Hepatocyte (in vitro differentiated cells): ENCODE measurements around the gene PARP8. TPM values are rescaled to one million over a fixed set of nuclear protein-coding genes. Genes with fewer than 3 reads are reported as not detected.
A peak's percentile ranks its signal among the peaks of the same experiment; 100 is the strongest.

Experiments
- DNase-seq: peaks from one replicate; pipeline ENCODE4 v3.0.0-alpha.2; 2016; ENCODE audit warnings: low spot score
- H2AFZ ChIP-seq: fragments of 200-600 bp; sonication (generic); 2 replicates; pipeline ENCODE4 v1.6.0; 2016; ENCODE audit warnings: antibody characterized with exemption, mild to moderate bottlenecking
- H3K27ac ChIP-seq: fragments of 200-600 bp; sonication (generic); 2 replicates; pipeline ENCODE4 v1.5.1; 2016; ENCODE audit warnings: mild to moderate bottlenecking
- H3K27me3 ChIP-seq: fragments of 200-600 bp; sonication (generic); 2 replicates; pipeline ENCODE4 v1.6.1; 2016
- H3K36me3 ChIP-seq: fragments of 200-600 bp; sonication (generic); replicated peaks from 2 replicates; pipeline ENCODE4 v1.5.1; 2016; ENCODE audit warnings: low read depth; ENCODE audit not compliant: insufficient read depth
- H3K4me1 ChIP-seq: fragments of 200-600 bp; sonication (generic); 2 replicates; pipeline ENCODE4 v1.5.1; 2016; ENCODE audit warnings: mild to moderate bottlenecking, moderate library complexity; ENCODE audit not compliant: insufficient read depth
- H3K4me2 ChIP-seq: fragments of 200-600 bp; sonication (generic); 2 replicates; pipeline ENCODE4 v1.6.0; 2016
- H3K4me3 ChIP-seq: fragments of 200-600 bp; sonication (generic); 2 replicates; pipeline ENCODE4 v1.5.1; 2016; ENCODE audit warnings: mild to moderate bottlenecking
- H3K79me2 ChIP-seq: fragments of 200-600 bp; sonication (generic); 2 replicates; pipeline ENCODE4 v1.6.0; 2017; ENCODE audit warnings: mild to moderate bottlenecking
- H3K9me2 ChIP-seq: fragments of 200-600 bp; sonication (generic); replicated peaks from 2 replicates; pipeline ENCODE4 v1.6.0; 2017; ENCODE audit warnings: mild to moderate bottlenecking; ENCODE audit not compliant: insufficient read depth
- H3K9me3 ChIP-seq: fragments of 200-600 bp; sonication (generic); 2 replicates; pipeline ENCODE4 v1.5.1; 2016; ENCODE audit warnings: low read depth, mild to moderate bottlenecking
- H4K20me1 ChIP-seq: fragments of 200-600 bp; sonication (generic); 2 replicates; pipeline ENCODE4 v1.6.0; 2016; ENCODE audit warnings: mild to moderate bottlenecking; ENCODE audit not compliant: insufficient read depth, poor library complexity, severe bottlenecking
- EZH2 ChIP-seq: fragments of 200-600 bp; sonication (generic); IDR thresholded peaks from 2 replicates; pipeline ENCODE4 v1.6.1; 2016; ENCODE audit warnings: antibody characterized with exemption, mild to moderate bottlenecking, borderline replicate concordance
- EZH2phosphoT487 ChIP-seq: fragments of 200-600 bp; sonication (generic); IDR thresholded peaks from one replicate; pipeline ENCODE4 v1.6.1; 2018; ENCODE audit warnings: antibody characterized with exemption, mild to moderate bottlenecking, low read depth, moderate library complexity; ENCODE audit not compliant: unreplicated experiment, severe bottlenecking
- WGBS: methylation state at CpG from one replicate; pipeline ENCODE4 v1.1.6; 2016; ENCODE audit warnings: low lambda C conversion rate; ENCODE audit errors: missing lambda C conversion rate; 5-methylcytosine and 5-hydroxymethylcytosine counted together
- polyA plus RNA-seq: library from polyadenylated mRNA; unstranded; fragments of >200 nt; fragmentation: Nextera tagmentation; extraction: Ambion mirVana; gene quantifications from 2 replicates; pipeline ENCODE4 v1.2.1, GENCODE V29; 2016
- total RNA-seq: library from RNA; depleted of rRNA; stranded (reverse); fragments of >200 nt; gene quantifications from 2 replicates; pipeline ENCODE4 v1.2.3, GENCODE V29; 2014
- TF ChIP-seq, protein P1 (sequence below): fragments of 200-600 bp; sonication (generic); IDR thresholded peaks from 2 replicates; pipeline ENCODE4 v1.5.1; 2016; ENCODE audit warnings: antibody characterized with exemption, mild to moderate bottlenecking; ENCODE audit not compliant: poor library complexity

PARP8 gene
- total and polyA plus RNA-seq, 2 experiments from 2014 or later, result 11.9 to 18.0 TPM

DNA sequence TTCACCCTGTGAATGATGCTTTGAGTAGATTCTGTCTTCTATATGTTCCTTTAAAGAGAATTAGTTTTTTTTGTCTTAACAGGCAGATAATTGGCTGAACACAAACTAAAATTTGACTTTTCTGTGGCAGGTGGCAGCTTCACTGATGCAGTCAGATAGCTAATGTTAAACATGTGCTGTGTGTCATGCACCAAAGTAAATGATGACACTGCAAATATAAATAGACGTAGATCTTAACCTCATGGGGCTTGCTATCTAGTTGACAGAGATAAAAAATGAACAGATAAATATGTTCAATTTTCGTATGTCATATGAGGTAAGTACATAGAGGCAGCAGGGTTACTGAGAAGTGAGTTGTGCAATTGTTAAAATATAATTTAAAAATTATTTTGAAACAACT is 82.7 kb downstream of the PARP8 start:
- Histone ChIP-seq H3K36me3 (no peaks in the 10 kb centered on the region), H2AFZ (no peak overlapping the region), H3K27ac (no peak overlapping the region), H4K20me1 (no peaks in the 10 kb centered on the region), H3K4me2 (no peak overlapping the region), H3K4me1 (no peaks in the 10 kb centered on the region), H3K27me3 (no peaks in the 10 kb centered on the region), H3K79me2 (peaks cover 11% of the 10 kb centered on the region), H3K9me2 (no peaks in the 10 kb centered on the region), H3K9me3 (no peaks in the 10 kb centered on the region), H3K4me3 (no peak overlapping the region)
- no peak for DNase-seq
- WGBS, result 61% methylated on average over 2 of the region's 2 CpGs
- TF ChIP-seq EZH2phosphoT487, result no peak
- no peak for TF ChIP-seq EZH2
- TF ChIP-seq, protein P1, sequence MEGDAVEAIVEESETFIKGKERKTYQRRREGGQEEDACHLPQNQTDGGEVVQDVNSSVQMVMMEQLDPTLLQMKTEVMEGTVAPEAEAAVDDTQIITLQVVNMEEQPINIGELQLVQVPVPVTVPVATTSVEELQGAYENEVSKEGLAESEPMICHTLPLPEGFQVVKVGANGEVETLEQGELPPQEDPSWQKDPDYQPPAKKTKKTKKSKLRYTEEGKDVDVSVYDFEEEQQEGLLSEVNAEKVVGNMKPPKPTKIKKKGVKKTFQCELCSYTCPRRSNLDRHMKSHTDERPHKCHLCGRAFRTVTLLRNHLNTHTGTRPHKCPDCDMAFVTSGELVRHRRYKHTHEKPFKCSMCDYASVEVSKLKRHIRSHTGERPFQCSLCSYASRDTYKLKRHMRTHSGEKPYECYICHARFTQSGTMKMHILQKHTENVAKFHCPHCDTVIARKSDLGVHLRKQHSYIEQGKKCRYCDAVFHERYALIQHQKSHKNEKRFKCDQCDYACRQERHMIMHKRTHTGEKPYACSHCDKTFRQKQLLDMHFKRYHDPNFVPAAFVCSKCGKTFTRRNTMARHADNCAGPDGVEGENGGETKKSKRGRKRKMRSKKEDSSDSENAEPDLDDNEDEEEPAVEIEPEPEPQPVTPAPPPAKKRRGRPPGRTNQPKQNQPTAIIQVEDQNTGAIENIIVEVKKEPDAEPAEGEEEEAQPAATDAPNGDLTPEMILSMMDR, result no peak

DNA sequence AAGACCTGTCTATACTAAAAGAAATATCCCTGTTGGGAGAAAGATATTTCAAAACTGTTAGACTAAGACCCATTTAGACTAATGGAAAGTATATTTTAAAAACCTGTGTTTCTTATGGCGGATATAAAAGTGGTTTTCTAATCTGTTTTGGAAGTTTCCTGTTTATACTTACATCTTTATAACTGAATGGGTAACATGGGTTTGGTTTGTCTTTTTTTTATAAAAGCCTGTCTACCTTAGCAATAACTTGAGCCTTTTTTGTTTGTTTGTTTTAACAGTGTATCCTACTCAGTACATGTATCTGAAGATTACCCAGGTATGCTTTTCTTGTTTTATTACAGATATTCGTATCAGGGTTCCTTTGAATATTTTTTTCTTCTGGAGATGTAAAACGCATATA is 83.4 kb downstream of the PARP8 start:
- TF ChIP-seq, protein P1, result no peak
- no peak for TF ChIP-seq EZH2phosphoT487
- TF ChIP-seq EZH2, result no peak
- no peaks in the 10 kb centered on the region for H3K36me3 ChIP-seq
- no peak overlapping the region for H3K27ac ChIP-seq
- no peaks in the 10 kb centered on the region for H3K9me3 ChIP-seq
- no peaks in the 10 kb centered on the region for H3K27me3 ChIP-seq
- no peaks in the 10 kb centered on the region for H3K4me1 ChIP-seq
- no peak overlapping the region for H3K4me2 ChIP-seq
- DNase-seq, result no peak
- no peaks in the 10 kb centered on the region for H4K20me1 ChIP-seq
- H2AFZ ChIP-seq, result no peak overlapping the region
- H3K9me2 ChIP-seq, result no peaks in the 10 kb centered on the region
- 87% methylated on average over 3 of the region's 3 CpGs for WGBS
- H3K79me2 ChIP-seq, result peaks cover 11% of the 10 kb centered on the region
- H3K4me3 ChIP-seq, result no peak overlapping the region

DNA sequence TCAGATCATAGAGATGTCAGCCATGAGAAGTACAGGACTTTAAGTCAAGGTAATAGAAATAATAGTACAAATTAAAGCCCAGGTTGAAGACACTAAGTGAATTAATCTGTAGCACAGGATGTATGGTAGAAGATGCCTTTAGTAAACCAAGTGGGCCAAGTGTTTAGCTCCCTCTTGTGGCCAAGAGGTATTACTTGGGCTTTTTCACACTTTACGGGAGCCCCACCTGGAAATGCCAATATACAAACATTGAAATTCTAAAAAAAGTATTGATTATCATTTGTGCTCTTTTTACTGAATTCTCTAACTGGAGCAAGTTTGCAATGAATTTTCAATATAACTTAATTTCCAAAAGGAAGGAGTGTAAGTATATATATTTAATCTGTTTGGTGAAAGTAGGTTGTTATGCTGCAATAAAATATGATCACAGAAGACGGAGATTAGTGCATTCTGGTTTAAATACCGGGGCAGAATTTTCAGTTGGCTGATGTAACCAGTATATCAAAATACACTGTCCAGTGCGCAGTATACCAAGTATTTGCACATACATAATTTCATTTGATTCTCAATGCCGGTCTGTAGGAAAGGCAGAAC is 84.7 kb downstream of the PARP8 start:
- H2AFZ ChIP-seq, result no peak overlapping the region
- peak; percentile 73 for DNase-seq

More for the DNA sequence above, 84.7 kb downstream of the PARP8 start:
- H3K9me3 ChIP-seq, result no peaks in the 10 kb centered on the region
- WGBS, result 73% methylated on average over 5 of the region's 5 CpGs
- peaks cover 11% of the 10 kb centered on the region for H3K79me2 ChIP-seq
- no peak overlapping the region for H3K4me2 ChIP-seq
- no peaks in the 10 kb centered on the region for H3K9me2 ChIP-seq
- H3K36me3 ChIP-seq, result no peaks in the 10 kb centered on the region
- no peak overlapping the region for H3K4me3 ChIP-seq
- H4K20me1 ChIP-seq, result no peaks in the 10 kb centered on the region
- TF ChIP-seq, protein P1, result peak; percentile 76
- no peak for TF ChIP-seq EZH2
- H3K27ac ChIP-seq, result no peak overlapping the region
- H3K27me3 ChIP-seq, result no peaks in the 10 kb centered on the region
- H3K4me1 ChIP-seq, result no peaks in the 10 kb centered on the region
